B cell (primary cell): Measurements from ENCODE around the gene SMAP1. TPM values are rescaled to one million over a fixed set of nuclear protein-coding genes. Genes with fewer than 3 reads are reported as not detected.

Experiments
- ATAC-seq: fragments of 200-7000 bp; cut with Tn5 transposase; one replicate; pipeline ENCODE4 v1.10.0; 2021; ENCODE audit warnings: low read depth, mild to moderate bottlenecking, moderate number of reproducible peaks, moderate library complexity
- CTCF ChIA-PET: fragments of 350-600 bp; sonication (Branson Sonifier 250); formaldehyde crosslinking; loops from one replicate; lab custom pipeline; 2021; ENCODE audit warnings: antibody characterized with exemption, inconsistent platforms; lab: Charles Lee
- POLR2A ChIA-PET: fragments of 350-600 bp; sonication (Branson Sonifier 250); formaldehyde crosslinking; loops from one replicate; lab custom pipeline; 2021; ENCODE audit warnings: antibody characterized with exemption; lab: Charles Lee
- DNase-seq: peaks from one replicate; pipeline ENCODE4 v3.0.0; 2013
- H2AFZ ChIP-seq: 2 replicates; pipeline ENCODE4 v1.6.1; 2012; ENCODE audit warnings: mild to moderate bottlenecking, low read depth, low read length; ENCODE audit not compliant: insufficient read depth, poor library complexity, severe bottlenecking
- H3K27ac ChIP-seq, 2 donors: 1 replicate in 1 of 2; 2 replicates in 1 of 2; pipeline ENCODE4 v1.5.1; 2012 to 2013; ENCODE audit warnings: low read length in 2 of 2, mild to moderate bottlenecking in 2 of 2, moderate library complexity in 1 of 2
- H3K27me3 ChIP-seq, 4 experiments: fragments of 200-600 bp in 1 of 4; sonication (generic) in 1 of 4; replicated peaks in 1 of 4; 1 replicate in 2 of 4; 2 replicates in 2 of 4; pipeline versions ENCODE4 v1.6.1 to v1.7.0; 2013 to 2016; ENCODE audit warnings: low read length in 3 of 4, mild to moderate bottlenecking in 2 of 4, mixed read lengths in 1 of 4, moderate library complexity in 1 of 4; ENCODE audit not compliant: insufficient read depth in 4 of 4, control insufficient read depth in 3 of 4; ENCODE audit errors: control extremely low read depth in 1 of 4
- H3K36me3 ChIP-seq, 2 experiments: replicated peaks in 1 of 2; 1 replicate in 1 of 2; 2 replicates in 1 of 2; pipeline versions ENCODE4 v1.6.1 to v1.7.1; 2013; ENCODE audit warnings: low read length in 1 of 2; ENCODE audit not compliant: insufficient read depth in 2 of 2, control insufficient read depth in 1 of 2; ENCODE audit errors: control extremely low read depth in 1 of 2, extremely low read depth in 1 of 2
- H3K4me1 ChIP-seq, 2 donors: fragments of 200-600 bp in 1 of 2; sonication (generic) in 1 of 2; 1 replicate in 1 of 2; 2 replicates in 1 of 2; pipeline versions ENCODE4 v1.5.1 to v1.6.1; 2013 to 2017; ENCODE audit warnings: low read length in 2 of 2; ENCODE audit not compliant: control insufficient read depth in 2 of 2, insufficient read depth in 2 of 2
- H3K4me2 ChIP-seq: replicated peaks from 2 replicates; pipeline ENCODE3; 2012; ENCODE audit warnings: mild to moderate bottlenecking, low read depth, low read length; ENCODE audit not compliant: poor library complexity, severe bottlenecking
- H3K4me3 ChIP-seq, 5 experiments: fragments of 200-600 bp in 1 of 5; sonication (generic) in 1 of 5; 1 replicate in 3 of 5; 2 replicates in 2 of 5; pipeline versions ENCODE4 v1.5.1 to v1.7.0; 2011 to 2016; ENCODE audit warnings: low read length in 4 of 5, mild to moderate bottlenecking in 4 of 5, low read depth in 2 of 5, control low read depth in 1 of 5, moderate library complexity in 1 of 5; ENCODE audit not compliant: insufficient read depth in 1 of 5; ENCODE audit errors: control extremely low read depth in 1 of 5, extremely low read depth in 1 of 5
- H3K79me2 ChIP-seq: fragments of 200-600 bp; sonication (generic); one replicate; pipeline ENCODE4 v1.6.0; 2016; ENCODE audit warnings: low read length; ENCODE audit not compliant: control insufficient read depth, insufficient read depth
- H3K9ac ChIP-seq: fragments of 200-600 bp; sonication (generic); 2 replicates; pipeline ENCODE4 v1.6.1; 2017; ENCODE audit warnings: mild to moderate bottlenecking, low read length, moderate library complexity
- H3K9me3 ChIP-seq, 3 donors: one replicate each; pipeline versions ENCODE4 v1.6.1 to v1.7.1; 2013; ENCODE audit warnings: low read length in 2 of 3; ENCODE audit not compliant: control insufficient read depth in 2 of 3, insufficient read depth in 1 of 3; ENCODE audit errors: control extremely low read depth in 1 of 3
- H4K20me1 ChIP-seq: 2 replicates; pipeline ENCODE4 v1.6.0; 2012; ENCODE audit warnings: mild to moderate bottlenecking, low read length; ENCODE audit not compliant: insufficient read depth, control insufficient read depth, poor library complexity, severe bottlenecking
- H3K27ac Mint-ChIP-seq: one replicate; pipeline ENCODE4 v1.8.0; 2021; ENCODE audit warnings: mixed read lengths
- H3K27me3 Mint-ChIP-seq: one replicate; pipeline ENCODE4 v1.8.0; 2021; ENCODE audit warnings: mixed read lengths
- H3K4me1 Mint-ChIP-seq: one replicate; pipeline ENCODE4 v1.8.0; 2021; ENCODE audit warnings: mixed read lengths
- H3K4me3 Mint-ChIP-seq: one replicate; pipeline ENCODE4 v1.8.0; 2021; ENCODE audit warnings: mixed read lengths
- H3K9me3 Mint-ChIP-seq: one replicate; pipeline ENCODE4 v1.8.0; 2022; ENCODE audit warnings: mixed read lengths; ENCODE audit not compliant: insufficient read depth
- EZH2 ChIP-seq: IDR thresholded peaks from 2 replicates; pipeline ENCODE4 v1.6.1; 2012; ENCODE audit warnings: borderline replicate concordance, low read depth, mild to moderate bottlenecking, moderate library complexity, low read length; ENCODE audit not compliant: insufficient read depth, poor library complexity, severe bottlenecking
- WGBS: methylation state at CpG from one replicate; pipeline ENCODE4 v1.1.5; 2013; ENCODE audit warnings: missing lambda C conversion rate; ENCODE audit not compliant: insufficient coverage; 5-methylcytosine and 5-hydroxymethylcytosine counted together
- intact Hi-C: fragments of 100-400 bp; cut with micrococcal nuclease; formaldehyde crosslinking; loops from one replicate; pipeline ENCODE4 v1.10.0; 2022
- polyA plus RNA-seq: library from polyadenylated mRNA; depleted of rRNA; stranded (reverse); fragments of >200 nt; gene quantifications from 2 replicates; pipeline ENCODE4 v1.2.3, GENCODE V29; 2012
- total RNA-seq, 2 donors: library from RNA; stranded (reverse); fragments of 120-200 nt in 1 of 2; gene quantifications; 1 replicate in 1 of 2; 2 replicates in 1 of 2; pipeline versions ENCODE4 v1.2.3 to v1.2.4, GENCODE V29; 2013 to 2022
- TF ChIP-seq, protein P1 (sequence below): fragments of 200-600 bp; IDR thresholded peaks from one replicate; pipeline ENCODE4 v1.8.0; 2022; ENCODE audit warnings: antibody characterized with exemption, mild to moderate bottlenecking

The SMAP1 gene
- total and polyA plus RNA-seq, 2 donors (not counting 1 experiment from before 2014, with no cell fraction given): 11.0 to 21.7 TPM

DNA sequence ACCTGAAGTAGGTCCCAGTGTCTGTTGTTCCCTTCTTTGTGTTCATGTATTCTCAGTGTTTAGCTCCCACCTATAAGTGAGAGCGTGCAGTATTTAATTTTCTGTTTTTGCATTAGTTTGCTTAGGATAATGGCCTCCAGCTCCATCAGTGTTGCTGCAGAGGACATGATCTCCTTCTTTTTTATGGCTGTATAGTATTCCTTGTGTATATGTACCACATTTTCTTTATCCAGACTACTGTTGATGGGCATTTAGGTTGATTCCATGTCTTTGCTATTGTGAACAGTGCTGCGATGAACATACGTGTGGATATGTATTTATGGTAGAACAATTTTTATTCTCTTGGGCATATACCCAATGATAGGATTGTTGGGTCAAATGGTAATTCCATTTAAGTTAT is 163.7 kb downstream of the SMAP1 start:
- Histone ChIP-seq H3K36me3 (no peaks in the 10 kb centered on the region), H3K27me3 (no peaks in the 10 kb centered on the region), H3K4me1 (no peaks in the 10 kb centered on the region), H3K4me3 (no peak overlapping the region), H3K27ac (no peak overlapping the region), H2AFZ (no peak overlapping the region), H3K9me3 (no peaks in the 10 kb centered on the region), H3K79me2 (peaks cover 5% of the 10 kb centered on the region), H3K9ac (no peak overlapping the region), H4K20me1 (no peaks in the 10 kb centered on the region), H3K4me2 (no peak overlapping the region)
- ChIA-PET POLR2A (no interaction called here), CTCF (no interaction called here)
- Mint-ChIP-seq H3K4me1 (no peaks in the 10 kb centered on the region), H3K27me3 (no peaks in the 10 kb centered on the region), H3K9me3 (no peaks in the 10 kb centered on the region), H3K4me3 (no peak overlapping the region), H3K27ac (no peak overlapping the region)
- DNase-seq (no peak), ATAC-seq (no peak)
- intact Hi-C loops: no loop called here
- TF ChIP-seq, protein P1, sequence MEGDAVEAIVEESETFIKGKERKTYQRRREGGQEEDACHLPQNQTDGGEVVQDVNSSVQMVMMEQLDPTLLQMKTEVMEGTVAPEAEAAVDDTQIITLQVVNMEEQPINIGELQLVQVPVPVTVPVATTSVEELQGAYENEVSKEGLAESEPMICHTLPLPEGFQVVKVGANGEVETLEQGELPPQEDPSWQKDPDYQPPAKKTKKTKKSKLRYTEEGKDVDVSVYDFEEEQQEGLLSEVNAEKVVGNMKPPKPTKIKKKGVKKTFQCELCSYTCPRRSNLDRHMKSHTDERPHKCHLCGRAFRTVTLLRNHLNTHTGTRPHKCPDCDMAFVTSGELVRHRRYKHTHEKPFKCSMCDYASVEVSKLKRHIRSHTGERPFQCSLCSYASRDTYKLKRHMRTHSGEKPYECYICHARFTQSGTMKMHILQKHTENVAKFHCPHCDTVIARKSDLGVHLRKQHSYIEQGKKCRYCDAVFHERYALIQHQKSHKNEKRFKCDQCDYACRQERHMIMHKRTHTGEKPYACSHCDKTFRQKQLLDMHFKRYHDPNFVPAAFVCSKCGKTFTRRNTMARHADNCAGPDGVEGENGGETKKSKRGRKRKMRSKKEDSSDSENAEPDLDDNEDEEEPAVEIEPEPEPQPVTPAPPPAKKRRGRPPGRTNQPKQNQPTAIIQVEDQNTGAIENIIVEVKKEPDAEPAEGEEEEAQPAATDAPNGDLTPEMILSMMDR: no peak
- no peak for TF ChIP-seq EZH2
- 100% methylated on average over 1 of the region's 3 CpGs for WGBS

DNA sequence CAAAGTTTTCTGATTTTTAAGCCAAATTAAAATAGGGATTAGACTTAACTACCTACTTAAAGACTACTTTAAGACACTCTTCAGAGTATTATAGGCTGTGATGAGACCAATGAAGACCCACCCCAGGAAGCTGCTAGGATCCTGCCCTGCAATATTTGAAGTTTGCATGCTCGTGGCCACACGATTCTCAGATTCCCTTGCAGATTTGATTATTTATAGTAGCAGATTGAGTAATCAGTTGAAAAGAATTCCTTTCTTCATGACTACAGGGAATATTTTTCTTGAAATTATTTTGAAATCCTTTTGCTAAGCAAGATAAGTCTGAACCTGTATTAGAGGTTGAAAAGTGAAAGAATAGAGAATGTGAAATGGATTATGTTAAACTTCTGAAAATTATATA is 166.8 kb downstream of the SMAP1 start:
- Histone ChIP-seq H3K4me2 (no peak overlapping the region), H3K27ac (no peak overlapping the region), H3K9me3 (no peaks in the 10 kb centered on the region), H3K79me2 (peaks cover 5% of the 10 kb centered on the region), H2AFZ (no peak overlapping the region), H3K27me3 (no peaks in the 10 kb centered on the region), H3K36me3 (peaks cover 0 to 7% of the 10 kb centered on the region in 2 experiments), H3K4me3 (no peak overlapping the region), H4K20me1 (no peaks in the 10 kb centered on the region), H3K4me1 (no peaks in the 10 kb centered on the region), H3K9ac (no peak overlapping the region)
- TF ChIP-seq, protein P1: no peak
- no peak for TF ChIP-seq EZH2
- Mint-ChIP-seq H3K27ac (no peak overlapping the region), H3K4me3 (no peak overlapping the region), H3K9me3 (no peaks in the 10 kb centered on the region), H3K27me3 (no peaks in the 10 kb centered on the region), H3K4me1 (no peaks in the 10 kb centered on the region)
- ChIA-PET POLR2A (no interaction called here), CTCF (interaction anchor here (0.9 kb wide), 1 partner anchor 9 kb away, joined by 4 read pairs; no protein-coding TSS in a partner anchor)
- WGBS: 100% methylated on average over 2 of the region's 2 CpGs
- ATAC-seq: no peak
- intact Hi-C loops: no loop called here
- no peak for DNase-seq
